ENCODE data around the gene KCNQ4. TPM values are rescaled to one million over a fixed set of nuclear protein-coding genes. Genes with fewer than 3 reads are reported as not detected.

The KCNQ4 gene
- total RNA-seq, 3 donors from 2014 or later (not counting 1 experiment from before 2014, with no cell fraction given), result 0.14 to 0.45 (median 0.35) TPM

DNA sequence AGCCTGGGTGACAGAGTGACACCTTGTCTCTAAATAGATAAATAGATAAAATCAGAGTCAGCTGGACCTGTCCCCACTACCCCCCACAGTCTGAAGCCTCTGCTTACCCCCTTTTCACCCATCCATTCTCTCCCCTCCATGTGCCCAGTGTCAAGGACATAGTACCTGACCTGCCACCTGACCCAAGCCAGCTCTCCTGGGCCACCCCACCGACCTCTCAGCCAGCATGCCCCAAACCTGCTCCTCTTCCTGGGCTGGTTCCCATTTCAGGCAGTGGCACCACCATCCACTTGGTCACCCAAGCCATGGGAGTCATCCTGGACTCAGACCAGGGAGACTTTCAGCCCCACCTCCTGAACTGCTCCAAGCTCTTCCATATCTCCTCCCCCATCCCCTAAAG, 50.4 kb downstream of the KCNQ4 start:
- Mint-ChIP-seq H3K4me1 (no peaks in the 10 kb centered on the region), H3K27me3 (ENCODE audit: low read depth in 2 of 2) (no peaks in the 10 kb centered on the region), H3K4me3 (no peak overlapping the region), H3K9me3 (no peaks in the 10 kb centered on the region), H3K27ac (no peak overlapping the region), H3K36me3 (no peaks in the 10 kb centered on the region)
- DNase-seq (no peak), ATAC-seq (no peak)
- WGBS (ENCODE audit: insufficient coverage), result 78% methylated on average over 1 of the region's 1 CpG
- no peak for TF ChIP-seq CTCF (IDR thresholded peaks at IDR 0.05)
- no peaks in the 10 kb centered on the region for H3K9me3 ChIP-seq (ENCODE audit: control insufficient read depth, insufficient read depth, low read length)
- no peaks in the 10 kb centered on the region for H3K36me3 ChIP-seq (ENCODE audit: control insufficient read depth, insufficient read depth, low read length)
- H3K27ac ChIP-seq (ENCODE audit: low read length), result no peak overlapping the region
- intact Hi-C loops (cut with micrococcal nuclease), result no loop called here
- H3K27me3 ChIP-seq (ENCODE audit: control insufficient read depth, insufficient read depth, low read length), result no peaks in the 10 kb centered on the region
- no peaks in the 10 kb centered on the region for H3K4me1 ChIP-seq (ENCODE audit: control insufficient read depth, insufficient read depth, low read length)
- no peak overlapping the region for H3K4me3 ChIP-seq (ENCODE audit: low read length)

DNA sequence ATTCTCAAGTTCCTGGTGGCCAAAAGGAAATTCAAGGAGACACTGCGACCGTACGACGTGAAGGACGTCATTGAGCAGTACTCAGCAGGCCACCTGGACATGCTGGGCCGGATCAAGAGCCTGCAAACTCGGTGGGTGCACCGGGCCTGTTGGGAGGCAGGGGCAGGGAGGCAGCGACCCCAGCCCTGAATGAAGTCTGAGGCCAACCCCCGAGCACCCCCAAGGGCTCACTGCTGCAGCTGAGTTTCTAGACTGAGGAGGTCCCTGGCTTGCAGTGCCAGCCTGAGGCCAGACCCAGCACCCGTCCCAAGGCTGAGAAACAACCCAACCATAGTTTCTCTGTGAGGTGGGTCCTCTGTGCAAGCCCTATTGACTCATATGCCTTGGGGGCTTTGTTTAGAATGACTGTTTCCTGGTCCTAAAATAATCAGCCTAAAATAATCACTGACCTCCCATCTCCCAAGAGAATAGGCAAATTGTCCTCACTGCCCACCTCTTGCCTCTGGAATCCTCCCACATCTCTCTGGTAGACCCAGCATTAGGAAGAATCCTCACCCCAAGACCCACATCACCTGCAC, 51.5 kb downstream of the KCNQ4 start:
- WGBS (ENCODE audit: insufficient coverage), result 94% methylated on average over 11 of the region's 11 CpGs
- Histone ChIP-seq H3K4me3 (ENCODE audit: low read length) (no peak overlapping the region), H3K9me3 (ENCODE audit: control insufficient read depth, insufficient read depth, low read length) (no peaks in the 10 kb centered on the region), H3K27ac (ENCODE audit: low read length) (no peak overlapping the region), H3K36me3 (ENCODE audit: control insufficient read depth, insufficient read depth, low read length) (no peaks in the 10 kb centered on the region), H3K27me3 (ENCODE audit: control insufficient read depth, insufficient read depth, low read length) (no peaks in the 10 kb centered on the region), H3K4me1 (ENCODE audit: control insufficient read depth, insufficient read depth, low read length) (peaks cover 2% of the 10 kb centered on the region)
- TF ChIP-seq CTCF (IDR thresholded peaks at IDR 0.05), result no peak
- Mint-ChIP-seq H3K27ac (no peak overlapping the region), H3K4me3 (no peak overlapping the region), H3K27me3 (ENCODE audit: low read depth in 2 of 2) (no peaks in the 10 kb centered on the region), H3K4me1 (peaks cover 0 to under 1% of the 10 kb centered on the region in 2 donors), H3K9me3 (no peaks in the 10 kb centered on the region), H3K36me3 (no peaks in the 10 kb centered on the region)
- no peak for ATAC-seq
- no peak for DNase-seq
- intact Hi-C loops (cut with micrococcal nuclease), result no loop called here

- no peaks in the 10 kb centered on the region for H3K27me3 ChIP-seq (ENCODE audit: control insufficient read depth, insufficient read depth, low read length)
- no peak overlapping the region for H3K27ac ChIP-seq (ENCODE audit: low read length)
- DNase-seq (no peak), ATAC-seq (no peak)
- no peak overlapping the region for H3K4me3 ChIP-seq (ENCODE audit: low read length)
- WGBS (ENCODE audit: insufficient coverage), result 83% methylated on average over 4 of the region's 4 CpGs
- Mint-ChIP-seq H3K36me3 (no peaks in the 10 kb centered on the region), H3K9me3 (no peaks in the 10 kb centered on the region), H3K27ac (no peak overlapping the region), H3K4me1 (peaks cover 10 to 11% of the 10 kb centered on the region in 2 donors), H3K4me3 (no peak overlapping the region), H3K27me3 (ENCODE audit: low read depth in 2 of 2) (no peaks in the 10 kb centered on the region)
- peaks cover 4% of the 10 kb centered on the region for H3K4me1 ChIP-seq (ENCODE audit: control insufficient read depth, insufficient read depth, low read length)
- TF ChIP-seq CTCF (IDR thresholded peaks at IDR 0.05), result no peak
- H3K36me3 ChIP-seq (ENCODE audit: control insufficient read depth, insufficient read depth, low read length), result no peaks in the 10 kb centered on the region
- no peaks in the 10 kb centered on the region for H3K9me3 ChIP-seq (ENCODE audit: control insufficient read depth, insufficient read depth, low read length)
- intact Hi-C loops (cut with micrococcal nuclease), result no loop called here
Measured at GRCh38 chr1:40836283-40836682, 52.7 kb downstream of the KCNQ4 start.

GRCh38 chr1:40837601-40838000, 54.0 kb downstream of the KCNQ4 start:
- Histone ChIP-seq H3K27ac (ENCODE audit: low read length) (no peak overlapping the region), H3K4me3 (ENCODE audit: low read length) (no peak overlapping the region), H3K9me3 (ENCODE audit: control insufficient read depth, insufficient read depth, low read length) (no peaks in the 10 kb centered on the region), H3K4me1 (ENCODE audit: control insufficient read depth, insufficient read depth, low read length) (peaks cover 4% of the 10 kb centered on the region), H3K27me3 (ENCODE audit: control insufficient read depth, insufficient read depth, low read length) (no peaks in the 10 kb centered on the region), H3K36me3 (ENCODE audit: control insufficient read depth, insufficient read depth, low read length) (no peaks in the 10 kb centered on the region)
- TF ChIP-seq CTCF (IDR thresholded peaks at IDR 0.05), result no peak
- H3K4me1 Mint-ChIP-seq, result peaks cover 11% of the 10 kb centered on the region in 2 donors
- 65% methylated on average over 24 of the region's 24 CpGs for WGBS (ENCODE audit: insufficient coverage)
- no peak overlapping the region for H3K4me3 Mint-ChIP-seq
- ATAC-seq (no peak), DNase-seq (no peak)
- H3K27me3 Mint-ChIP-seq (ENCODE audit: low read depth in 2 of 2), result no peaks in the 10 kb centered on the region
- no peaks in the 10 kb centered on the region for H3K36me3 Mint-ChIP-seq
- H3K9me3 Mint-ChIP-seq, result no peaks in the 10 kb centered on the region
- H3K27ac Mint-ChIP-seq, result no peak overlapping the region
- intact Hi-C loops (cut with micrococcal nuclease), result no loop called here

Measured in natural killer cell (primary cell).